AG08396 (cell line): ENCODE measurements around the gene PSG3.
"Not testable (repeated sequence)": the region's sequence is repeated elsewhere in the genome, so short reads cannot be mapped to it uniquely, and the experiment has no call there.

Experiments
- DNase-seq: peaks from one replicate; pipeline ENCODE4 v3.0.0; 2012; ENCODE audit warnings: low spot score, mixed read lengths

PSG3 gene

DNA sequence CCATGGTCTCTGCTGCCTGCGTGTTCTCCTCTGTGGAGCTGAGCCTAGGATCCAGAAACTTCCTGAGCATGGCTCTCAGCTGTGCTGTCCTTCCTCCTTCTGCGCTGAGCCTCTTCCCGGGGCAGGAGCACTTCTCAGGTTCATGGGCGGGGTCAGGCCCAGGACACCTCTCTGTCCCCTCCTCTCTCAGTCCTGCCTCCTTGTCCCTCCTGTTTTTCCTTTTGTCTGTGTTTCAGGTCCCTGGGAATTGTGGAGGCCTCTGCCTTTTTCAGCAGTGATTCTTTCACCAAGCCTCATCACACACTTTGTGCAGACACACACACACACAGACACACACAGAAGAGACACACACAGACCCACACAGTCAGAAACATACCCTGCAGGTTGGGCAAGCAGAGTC is at the start of gene PSG3:
PSG3 (minus strand) TSS at position 101 of the 400 bp plus-strand sequence; CDS start at position 4, 97 bp downstream.
- DNase-seq, result not testable (repeated sequence)

DNA sequence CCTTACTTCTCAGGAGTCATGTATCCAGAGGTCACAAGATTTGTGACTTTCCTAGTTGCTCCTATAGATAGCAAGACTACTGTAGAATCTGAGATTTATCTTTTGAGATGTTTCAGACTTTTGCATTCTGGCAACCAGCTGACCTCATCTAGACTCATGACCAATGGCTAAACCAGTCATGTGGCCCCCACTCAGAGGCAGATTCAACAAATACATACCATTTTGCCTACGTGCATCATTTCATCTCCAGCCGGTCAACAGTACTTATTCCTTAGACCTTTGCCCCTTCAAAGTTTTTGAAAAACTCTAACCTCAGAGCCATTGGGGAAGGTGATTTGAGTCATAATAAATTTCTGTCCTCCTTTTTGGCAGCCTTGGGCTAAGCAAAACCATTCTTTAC is 48.5 kb upstream of the PSG3 start:
- DNase-seq, result not testable (repeated sequence)

DNA sequence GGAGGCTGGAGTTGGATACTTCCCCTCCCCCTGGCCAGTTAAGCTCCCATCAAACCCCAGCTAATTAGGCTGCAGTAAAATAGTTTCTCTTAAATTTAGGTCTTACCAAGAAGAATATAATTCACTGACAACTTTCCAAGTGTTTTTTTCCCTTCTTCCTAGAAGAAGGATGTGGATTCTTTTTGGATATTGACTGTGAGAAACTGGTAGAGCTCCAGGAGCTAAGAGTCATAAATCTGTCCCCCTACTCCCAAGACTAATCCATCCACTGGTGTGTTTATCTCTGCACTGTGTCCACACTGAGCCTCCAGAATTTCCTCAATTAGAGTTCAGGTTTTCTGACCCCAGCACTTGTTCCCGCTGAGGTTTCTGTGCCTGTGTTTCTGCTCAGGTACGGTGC is 47.5 kb upstream of the PSG3 start:
- DNase-seq, result not testable (repeated sequence)

DNA sequence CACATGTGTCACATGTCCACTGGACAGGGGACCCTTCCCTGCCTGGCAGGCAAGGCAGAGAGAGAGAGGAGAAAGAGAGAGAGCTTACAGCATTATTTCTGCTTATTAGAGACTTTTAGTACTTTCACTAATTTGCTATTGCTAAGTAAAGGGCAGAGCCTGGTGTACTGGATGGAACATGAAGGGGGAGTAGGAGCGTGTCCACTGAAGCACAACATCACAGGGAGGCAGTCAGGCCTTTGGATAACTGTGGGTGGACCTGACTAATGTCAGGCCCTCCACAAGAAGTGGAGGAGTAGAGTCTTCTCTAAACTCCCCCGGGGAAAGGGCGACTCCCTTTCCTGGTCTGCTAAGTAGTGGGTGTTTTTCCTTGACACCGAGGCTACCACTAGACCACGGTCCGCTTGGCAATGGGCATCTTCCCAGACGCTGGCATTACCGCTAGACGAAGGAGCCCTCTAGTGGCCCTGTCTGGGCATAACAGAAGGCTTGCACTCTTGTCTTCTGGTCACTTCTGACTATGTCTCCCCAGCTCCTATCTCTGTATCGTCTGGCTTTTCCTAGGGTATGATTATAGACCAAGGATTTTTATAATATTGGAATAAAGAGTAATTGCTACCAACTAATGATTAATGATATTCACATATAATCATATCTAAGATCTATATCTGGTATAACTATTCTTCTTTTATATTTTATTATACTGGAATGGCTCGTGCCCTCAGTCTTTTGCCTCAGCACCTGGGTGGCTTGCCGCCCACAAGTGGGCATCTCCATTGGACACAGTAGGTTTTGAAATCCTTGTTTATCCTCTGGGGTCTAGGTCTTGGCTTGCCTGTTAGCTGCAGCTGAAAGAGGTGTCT is 36.7 kb upstream of the PSG3 start:
- DNase-seq, result not testable (repeated sequence)

DNA sequence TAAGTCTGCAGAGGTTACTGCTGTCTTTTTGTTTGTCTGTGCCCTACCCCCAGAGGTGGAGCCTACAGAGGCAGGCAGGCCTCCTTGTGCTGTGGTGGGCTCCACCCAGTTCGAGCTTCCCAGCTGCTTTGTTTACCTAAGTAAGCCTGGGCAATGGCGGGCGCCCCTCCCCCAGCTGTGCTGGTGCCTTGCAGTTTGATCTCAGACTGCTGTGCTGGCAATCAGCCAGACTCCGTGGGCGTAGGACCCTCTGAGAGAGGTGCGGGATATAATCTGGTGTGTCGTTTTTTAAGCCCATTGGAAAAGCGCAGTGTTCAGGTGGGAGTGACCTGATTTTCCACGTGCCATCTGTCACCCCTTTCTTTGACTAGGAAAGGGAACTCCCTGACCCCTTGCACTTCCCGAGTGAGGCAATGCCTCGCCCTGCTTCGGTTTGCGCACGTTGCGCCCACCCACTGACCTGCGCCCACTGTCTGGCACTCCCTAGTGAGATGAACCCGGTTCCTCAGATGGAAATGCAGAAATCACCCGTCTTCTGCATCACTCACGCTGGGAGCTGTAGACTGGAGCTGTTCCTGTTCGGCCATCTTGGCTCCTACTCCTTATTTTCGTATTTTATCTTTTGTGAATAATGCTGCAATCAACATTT is 34.4 kb upstream of the PSG3 start:
- DNase-seq, result not testable (repeated sequence)

DNA sequence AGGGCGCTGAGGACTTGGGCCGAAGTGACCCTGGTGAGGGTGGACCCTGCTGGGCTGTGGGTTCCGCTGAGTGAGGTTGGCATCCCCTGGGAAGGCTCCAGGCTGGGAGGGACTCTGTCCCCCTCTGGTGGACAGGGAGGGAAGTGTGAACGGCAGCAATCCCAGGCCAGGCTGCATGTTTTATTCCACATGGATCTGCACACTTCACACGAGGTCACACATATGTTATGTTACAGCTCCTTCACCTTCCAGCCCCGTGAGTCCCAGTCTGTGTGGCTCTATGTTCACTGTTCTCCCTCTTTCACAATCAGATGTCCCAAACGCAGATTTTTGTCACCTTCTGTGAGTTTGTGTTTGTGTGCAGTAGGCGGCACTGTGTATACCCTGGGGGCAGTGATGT is 27.0 kb upstream of the PSG3 start:
- DNase-seq, result not testable (repeated sequence)

DNA sequence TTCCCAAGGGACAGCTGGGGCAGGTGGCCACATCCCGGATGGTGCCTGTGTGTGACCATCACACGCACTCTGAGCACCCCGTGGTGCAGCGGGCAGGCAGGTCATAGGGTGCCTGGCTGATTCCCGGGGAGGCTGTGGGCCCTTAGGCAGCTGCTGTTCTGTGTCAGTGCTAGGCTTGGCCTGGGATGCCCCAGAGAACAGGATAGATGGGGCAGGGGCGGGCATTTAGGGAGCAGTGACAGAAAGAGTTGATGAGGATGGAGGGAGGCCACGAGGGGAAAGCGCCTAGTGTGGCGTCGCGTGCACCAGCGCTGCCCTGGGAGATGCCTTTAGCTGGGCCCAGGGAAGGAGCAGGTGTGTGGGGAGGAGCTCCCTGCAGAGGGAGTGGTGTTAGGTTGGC is 26.6 kb upstream of the PSG3 start:
- not testable (repeated sequence) for DNase-seq

DNA sequence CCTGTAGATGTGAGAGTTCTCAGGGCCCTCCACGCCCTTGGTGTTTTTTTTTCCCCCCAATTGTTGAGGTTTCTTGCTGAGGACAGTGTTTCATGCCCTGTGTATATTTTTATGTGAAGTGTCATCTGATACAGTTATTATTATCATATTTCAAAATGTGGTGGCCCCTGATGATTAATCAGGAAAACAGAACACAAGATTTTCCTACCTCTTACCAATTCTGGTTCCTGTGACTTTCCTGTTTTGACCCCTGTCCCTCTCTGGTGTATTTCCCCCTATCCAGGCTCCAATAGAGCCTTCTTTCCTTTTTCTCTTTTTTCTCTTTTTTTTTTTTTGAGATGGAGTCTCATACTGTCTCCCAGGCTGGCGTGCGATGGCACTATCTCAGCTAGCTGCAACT is 24.6 kb upstream of the PSG3 start:
- DNase-seq, result no peak

DNA sequence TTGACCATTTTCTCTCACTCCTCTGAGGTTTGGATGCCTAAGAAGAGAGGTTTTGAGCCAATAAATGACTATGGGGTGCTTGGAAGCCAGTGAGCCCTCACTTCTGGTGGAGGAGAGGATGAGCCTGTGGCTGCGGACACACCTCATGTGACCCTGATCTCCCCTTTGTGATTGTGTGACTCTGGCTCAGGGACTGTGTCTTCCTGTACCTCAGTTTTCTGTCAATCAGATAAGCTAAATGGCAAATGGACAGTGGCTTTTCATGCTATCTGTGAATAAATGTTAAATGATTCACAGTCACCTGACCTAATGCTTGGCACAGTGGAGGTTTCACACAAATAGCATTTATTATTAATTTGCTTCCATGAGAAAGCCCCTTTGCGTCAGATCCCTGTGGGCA is 22.5 kb upstream of the PSG3 start:
- DNase-seq, result no peak

DNA sequence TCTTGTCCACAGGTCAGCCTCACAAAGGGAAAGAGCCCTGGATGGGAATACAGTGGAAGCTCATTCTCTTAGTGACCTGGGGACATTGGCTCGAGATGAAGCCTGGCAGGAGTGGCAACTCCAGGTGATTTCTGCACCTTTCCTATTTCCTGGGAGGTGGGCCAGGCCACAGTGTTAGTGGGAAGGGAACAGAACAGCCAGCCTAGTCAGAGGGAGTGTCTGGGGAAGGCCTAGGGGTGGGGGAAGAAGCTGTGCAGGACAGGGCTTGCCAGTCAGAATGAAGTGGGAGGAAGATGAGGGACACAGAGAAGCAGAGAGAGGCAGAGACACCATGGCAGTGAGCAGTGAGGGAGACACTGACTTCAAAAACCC is 21.6 kb upstream of the PSG3 start:
- not testable (repeated sequence) for DNase-seq

DNA sequence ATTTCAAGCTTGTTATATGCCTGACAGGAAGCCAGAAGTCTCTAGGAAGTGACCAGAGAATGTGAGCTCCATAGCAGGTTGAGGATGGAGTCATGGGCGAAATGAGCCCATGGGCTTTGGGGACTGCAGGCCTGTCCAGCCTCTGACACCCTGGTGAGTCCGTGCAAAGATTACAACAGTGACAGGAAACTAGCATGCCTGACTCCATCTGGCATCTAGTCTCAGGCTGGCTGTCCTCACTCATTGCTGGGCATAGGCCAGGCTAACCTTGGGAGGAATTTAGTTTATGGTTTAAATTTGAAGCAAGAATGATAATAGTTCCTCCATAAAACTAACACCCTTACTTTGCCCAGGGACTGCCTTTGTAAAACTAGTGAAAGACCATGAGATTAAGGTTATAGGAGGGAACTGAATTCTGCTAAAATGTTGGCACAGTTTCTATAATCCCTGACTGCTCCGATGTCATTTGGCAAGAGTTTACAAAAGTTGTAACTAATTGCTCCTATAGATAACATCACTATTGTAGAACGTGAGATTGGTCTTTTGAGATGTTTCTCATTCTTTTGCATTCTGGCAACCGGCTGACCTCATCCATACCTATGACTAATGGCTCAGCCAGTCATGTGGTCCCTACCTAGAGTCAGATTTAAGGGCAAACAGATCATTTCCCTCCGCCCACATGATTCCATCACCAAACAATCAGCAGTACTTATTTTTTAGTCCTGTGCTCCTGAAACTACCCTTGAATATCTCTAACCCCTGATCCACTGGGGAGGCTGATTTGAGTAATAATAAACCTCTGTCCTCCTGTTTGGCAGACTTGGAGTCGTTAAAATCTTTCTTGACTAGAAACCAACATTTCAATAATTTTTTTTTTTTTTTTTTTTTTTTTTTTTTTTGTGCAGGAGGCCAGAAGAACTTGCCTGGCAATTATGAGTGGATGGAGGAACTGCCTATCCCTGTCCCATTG is 21.0 kb upstream of the PSG3 start:
- peak; percentile 69 for DNase-seq

DNA sequence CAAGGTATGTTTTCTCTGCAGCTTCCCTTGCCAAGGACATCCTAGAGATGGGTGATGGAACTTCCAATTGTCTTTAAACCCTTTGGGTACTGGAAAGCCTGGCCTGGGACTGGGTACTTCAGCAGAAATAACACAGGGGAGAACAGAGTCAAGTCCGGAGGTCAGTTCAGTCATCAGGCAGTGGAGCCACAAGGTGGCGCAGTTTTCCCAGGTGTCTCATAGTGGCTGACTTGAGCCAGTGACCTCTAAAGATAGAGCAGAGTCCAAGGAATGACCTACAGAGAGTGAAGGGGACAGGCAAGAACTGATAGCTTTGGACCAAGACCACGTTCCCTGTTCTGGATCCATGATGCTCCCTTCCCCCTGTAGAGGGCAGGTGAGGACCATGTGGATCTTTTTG is 18.4 kb upstream of the PSG3 start:
- not testable (repeated sequence) for DNase-seq

DNA sequence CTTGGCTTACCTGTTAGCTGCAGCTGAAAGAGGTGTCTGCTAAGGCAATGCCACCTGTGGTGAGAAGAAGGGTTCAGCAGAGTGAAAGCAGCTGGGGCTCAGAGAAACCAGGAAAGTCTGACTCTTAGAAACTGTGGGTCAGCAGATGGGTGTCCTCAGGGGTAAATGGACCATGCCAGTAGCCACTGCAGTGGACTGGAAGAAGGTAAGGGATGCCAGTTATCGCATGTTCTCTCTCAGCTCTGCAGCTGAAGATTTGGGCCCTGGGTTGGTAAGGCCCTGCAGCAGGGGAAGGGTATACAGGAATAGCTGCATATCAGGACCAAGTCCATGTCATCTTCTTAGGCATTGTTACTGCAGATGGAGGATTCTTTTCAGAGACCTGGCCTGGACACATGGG is 12.0 kb upstream of the PSG3 start:
- DNase-seq, result not testable (repeated sequence)

DNA sequence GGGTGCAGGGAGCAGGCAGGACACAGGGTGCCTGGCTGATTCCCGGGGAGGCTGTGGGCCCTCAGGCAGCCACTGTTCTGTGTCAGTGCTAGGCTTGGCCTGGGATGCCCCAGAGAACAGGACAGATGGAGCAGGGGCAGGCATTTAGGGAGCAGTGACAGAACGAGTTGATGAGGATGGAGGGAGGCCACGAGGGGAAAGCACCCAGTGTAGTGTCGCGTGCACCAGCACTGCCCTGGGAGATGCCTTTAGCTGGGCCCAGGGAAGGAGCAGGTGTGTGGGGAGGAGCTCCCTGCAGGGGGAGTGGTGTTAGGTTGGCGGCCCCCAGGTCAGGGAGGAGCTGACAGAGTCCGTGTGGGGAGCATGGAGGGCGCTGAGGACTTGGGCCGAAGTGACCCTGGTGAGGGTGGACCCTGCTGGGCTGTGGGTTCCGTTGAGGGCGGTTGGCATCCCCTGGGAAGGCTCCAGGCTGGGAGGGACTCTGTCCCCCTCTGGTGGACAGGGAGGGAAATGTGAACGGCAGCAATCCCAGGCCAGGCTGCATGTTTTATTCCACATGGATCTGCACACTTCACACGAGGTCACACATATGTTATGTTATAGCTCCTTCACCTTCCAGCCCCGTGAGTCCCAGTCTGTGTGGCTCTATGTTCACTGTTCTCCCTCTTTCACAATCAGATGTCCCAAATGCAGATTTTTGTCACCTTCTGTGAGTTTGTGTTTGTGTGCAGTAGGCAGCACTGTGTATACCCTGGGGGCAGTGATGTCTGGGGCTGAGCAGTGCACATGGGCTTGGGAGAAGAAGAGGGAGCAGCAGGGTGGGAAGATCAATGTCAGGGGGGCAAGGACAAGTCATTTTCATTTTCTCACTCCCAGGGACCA is 1.7 kb upstream of the PSG3 start:
- DNase-seq, result not testable (repeated sequence)

DNA sequence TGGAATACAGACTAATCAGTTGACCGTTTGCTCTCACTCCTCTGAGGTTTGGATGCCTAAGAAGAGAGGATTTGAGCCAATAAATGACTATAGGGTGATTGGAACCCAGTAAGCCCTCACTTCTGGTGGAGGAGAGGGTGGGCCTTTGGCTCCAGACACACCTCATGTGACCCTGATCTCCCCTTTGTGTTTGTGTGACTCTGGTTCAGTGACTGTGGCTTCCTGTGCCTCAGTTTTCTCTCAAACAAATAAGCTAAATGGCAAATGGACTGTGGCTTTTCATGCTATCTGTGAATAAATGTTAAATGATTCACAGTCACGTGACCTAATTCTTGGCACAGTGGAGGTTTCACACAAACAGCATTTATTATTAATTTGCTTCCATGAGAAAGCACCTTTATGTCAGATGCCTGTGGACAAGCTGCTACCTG is 2.7 kb downstream of the PSG3 start:
- DNase-seq, result not testable (repeated sequence)

DNA sequence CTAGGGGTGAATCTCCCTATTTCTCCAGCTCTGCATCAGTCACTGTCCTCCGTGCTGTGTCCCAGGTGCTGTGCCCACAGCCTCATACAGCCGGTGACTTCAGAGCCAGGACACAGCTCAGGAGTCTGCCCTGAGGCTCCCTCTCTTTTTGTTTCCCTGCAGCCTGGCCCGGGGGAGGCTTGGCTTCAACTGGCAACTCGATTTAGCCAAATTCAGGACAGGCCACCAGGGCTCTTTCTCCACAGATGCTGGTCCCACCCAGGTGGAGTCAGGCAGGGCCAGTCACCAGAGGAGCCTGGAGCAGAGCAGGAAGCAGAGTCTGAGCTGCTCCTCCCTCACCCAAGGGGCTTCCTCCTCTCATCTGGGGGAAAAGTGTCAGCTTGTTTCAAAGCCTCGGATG is 11.9 kb downstream of the PSG3 start:
- DNase-seq, result not testable (repeated sequence)

DNA sequence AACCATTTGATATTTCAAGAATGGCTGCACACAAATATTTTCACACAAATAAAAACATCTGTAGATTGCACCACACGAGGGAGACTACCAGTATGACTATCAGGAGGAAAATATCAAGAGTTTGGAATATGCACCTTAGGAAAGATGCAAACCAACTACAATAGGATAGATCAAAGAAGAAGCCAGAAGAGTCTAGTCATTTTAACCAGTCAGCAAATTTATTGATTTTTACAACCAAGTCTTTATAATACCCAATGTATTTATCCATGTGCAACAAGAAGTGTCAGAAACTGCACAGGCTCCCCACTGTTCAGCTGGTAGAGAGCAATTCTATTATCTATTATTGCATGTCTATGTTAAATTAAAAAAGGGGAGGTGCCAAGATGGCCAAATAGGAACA is 26.3 kb downstream of the PSG3 start:
- DNase-seq, result not testable (repeated sequence)

DNA sequence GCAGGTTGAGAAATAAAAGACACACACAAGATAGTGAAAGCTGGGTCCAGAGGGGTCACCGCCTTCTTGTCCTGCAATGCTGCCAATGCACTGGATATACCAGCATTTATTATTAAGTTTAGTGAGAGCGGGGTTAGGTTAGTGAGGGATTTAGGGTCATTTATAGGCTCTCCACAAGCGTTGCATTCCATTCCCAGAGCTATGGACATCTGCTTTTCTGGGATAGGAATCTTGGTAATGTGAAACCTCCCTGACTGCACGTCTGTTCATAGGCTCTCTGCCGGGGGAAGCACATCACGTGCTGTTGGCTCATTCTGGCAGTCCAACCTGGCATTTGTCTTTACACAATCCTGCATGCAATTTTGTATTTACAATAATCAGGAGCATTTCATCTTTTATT is 27.5 kb downstream of the PSG3 start:
- not testable (repeated sequence) for DNase-seq

DNA sequence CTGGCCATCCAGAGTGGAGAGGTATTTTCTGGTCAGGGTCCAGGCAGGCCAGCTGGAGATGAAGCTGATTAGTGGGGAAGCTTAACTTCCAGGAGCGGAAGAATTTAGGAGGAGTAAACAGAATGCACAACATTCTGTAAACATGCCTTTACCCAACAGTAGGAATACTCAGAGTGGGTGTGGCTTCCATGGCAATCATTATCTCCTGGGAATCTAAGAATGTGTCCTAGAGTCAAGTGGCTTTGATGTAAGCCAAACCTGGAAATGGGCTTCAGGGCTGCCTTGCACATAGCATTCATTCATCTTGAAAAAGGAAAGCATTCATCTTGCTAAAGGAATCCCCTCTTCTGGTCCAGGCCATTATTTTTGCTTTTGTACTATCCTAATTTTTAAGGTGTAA is 29.3 kb downstream of the PSG3 start:
- DNase-seq, result not testable (repeated sequence)

DNA sequence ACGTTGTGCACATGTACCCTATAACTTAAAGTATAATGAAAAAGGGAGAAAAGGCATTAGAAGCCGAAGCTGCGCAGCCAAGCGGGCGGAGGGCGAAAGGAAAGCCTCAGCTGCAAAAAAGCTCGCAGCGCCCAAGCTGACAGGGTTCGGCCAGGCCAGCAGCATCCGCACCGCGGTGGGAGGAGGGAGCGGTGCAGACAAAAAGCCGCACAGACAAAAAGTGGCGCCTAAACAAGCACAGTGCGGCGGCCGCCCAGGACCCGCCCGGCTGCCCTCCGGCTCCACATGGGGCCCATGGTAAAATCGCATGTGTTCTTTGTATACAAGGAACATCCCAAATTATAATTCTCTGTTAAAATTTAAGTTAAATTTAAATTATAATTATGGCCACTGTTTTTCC is 42.4 kb downstream of the PSG3 start:
- DNase-seq, result no peak
